ENCODE data around the gene GTF3C5. TPM values are rescaled to one million over a fixed set of nuclear protein-coding genes. Genes with fewer than 3 reads are reported as not detected.

GTF3C5 gene
- polyA plus RNA-seq, 1 donor from 2014 or later, result 103 TPM

DNA sequence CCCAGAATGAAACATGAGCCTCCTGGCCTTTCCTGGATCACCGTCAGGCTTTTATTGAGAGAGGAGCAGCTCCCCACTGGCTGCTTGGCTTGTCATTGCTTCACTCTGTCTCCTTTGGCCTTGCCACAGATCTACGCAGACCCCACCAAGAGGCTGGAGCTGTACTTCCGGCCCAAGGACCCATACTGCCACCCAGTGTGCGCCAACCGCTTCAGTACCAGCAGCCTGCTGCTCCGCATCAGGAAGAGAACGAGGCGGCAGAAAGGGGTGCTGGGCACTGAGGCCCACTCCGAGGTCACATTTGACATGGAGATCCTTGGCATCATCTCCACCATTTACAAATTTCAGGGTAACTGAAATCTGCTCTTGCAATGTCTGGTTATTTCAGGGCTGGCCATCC, 11.2 kb downstream of the GTF3C5 start:
- H2AFZ ChIP-seq (ENCODE audit: low read depth, low read length), result no peak overlapping the region
- H3K79me2 ChIP-seq (replicated peaks; ENCODE audit: insufficient read depth, low read length), result peaks cover 17% of the 10 kb centered on the region
- TF ChIP-seq, protein P1, sequence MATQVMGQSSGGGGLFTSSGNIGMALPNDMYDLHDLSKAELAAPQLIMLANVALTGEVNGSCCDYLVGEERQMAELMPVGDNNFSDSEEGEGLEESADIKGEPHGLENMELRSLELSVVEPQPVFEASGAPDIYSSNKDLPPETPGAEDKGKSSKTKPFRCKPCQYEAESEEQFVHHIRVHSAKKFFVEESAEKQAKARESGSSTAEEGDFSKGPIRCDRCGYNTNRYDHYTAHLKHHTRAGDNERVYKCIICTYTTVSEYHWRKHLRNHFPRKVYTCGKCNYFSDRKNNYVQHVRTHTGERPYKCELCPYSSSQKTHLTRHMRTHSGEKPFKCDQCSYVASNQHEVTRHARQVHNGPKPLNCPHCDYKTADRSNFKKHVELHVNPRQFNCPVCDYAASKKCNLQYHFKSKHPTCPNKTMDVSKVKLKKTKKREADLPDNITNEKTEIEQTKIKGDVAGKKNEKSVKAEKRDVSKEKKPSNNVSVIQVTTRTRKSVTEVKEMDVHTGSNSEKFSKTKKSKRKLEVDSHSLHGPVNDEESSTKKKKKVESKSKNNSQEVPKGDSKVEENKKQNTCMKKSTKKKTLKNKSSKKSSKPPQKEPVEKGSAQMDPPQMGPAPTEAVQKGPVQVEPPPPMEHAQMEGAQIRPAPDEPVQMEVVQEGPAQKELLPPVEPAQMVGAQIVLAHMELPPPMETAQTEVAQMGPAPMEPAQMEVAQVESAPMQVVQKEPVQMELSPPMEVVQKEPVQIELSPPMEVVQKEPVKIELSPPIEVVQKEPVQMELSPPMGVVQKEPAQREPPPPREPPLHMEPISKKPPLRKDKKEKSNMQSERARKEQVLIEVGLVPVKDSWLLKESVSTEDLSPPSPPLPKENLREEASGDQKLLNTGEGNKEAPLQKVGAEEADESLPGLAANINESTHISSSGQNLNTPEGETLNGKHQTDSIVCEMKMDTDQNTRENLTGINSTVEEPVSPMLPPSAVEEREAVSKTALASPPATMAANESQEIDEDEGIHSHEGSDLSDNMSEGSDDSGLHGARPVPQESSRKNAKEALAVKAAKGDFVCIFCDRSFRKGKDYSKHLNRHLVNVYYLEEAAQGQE (IDR thresholded peaks at IDR 0.05; ENCODE audit: borderline replicate concordance), result no peak
- TF ChIP-seq RAD21 (conservative IDR thresholded peaks at IDR 0.05) (no peak), MXI1 (conservative IDR thresholded peaks at IDR 0.05; ENCODE audit: poor library complexity, severe bottlenecking) (no peak), POLR2AphosphoS5 (IDR thresholded peaks at IDR 0.05) (no peak), SMC3 (conservative IDR thresholded peaks at IDR 0.05; ENCODE audit: poor library complexity) (no peak), TAF1 (IDR thresholded peaks at IDR 0.05; ENCODE audit: low read depth) (no peak), EZH2 (IDR thresholded peaks at IDR 0.05; ENCODE audit: borderline replicate concordance, insufficient read depth, low read length, poor library complexity, severe bottlenecking) (no peak), EP300 (conservative IDR thresholded peaks at IDR 0.05; ENCODE audit: poor library complexity, severe bottlenecking) (no peak)
- TF ChIP-seq, protein P2, sequence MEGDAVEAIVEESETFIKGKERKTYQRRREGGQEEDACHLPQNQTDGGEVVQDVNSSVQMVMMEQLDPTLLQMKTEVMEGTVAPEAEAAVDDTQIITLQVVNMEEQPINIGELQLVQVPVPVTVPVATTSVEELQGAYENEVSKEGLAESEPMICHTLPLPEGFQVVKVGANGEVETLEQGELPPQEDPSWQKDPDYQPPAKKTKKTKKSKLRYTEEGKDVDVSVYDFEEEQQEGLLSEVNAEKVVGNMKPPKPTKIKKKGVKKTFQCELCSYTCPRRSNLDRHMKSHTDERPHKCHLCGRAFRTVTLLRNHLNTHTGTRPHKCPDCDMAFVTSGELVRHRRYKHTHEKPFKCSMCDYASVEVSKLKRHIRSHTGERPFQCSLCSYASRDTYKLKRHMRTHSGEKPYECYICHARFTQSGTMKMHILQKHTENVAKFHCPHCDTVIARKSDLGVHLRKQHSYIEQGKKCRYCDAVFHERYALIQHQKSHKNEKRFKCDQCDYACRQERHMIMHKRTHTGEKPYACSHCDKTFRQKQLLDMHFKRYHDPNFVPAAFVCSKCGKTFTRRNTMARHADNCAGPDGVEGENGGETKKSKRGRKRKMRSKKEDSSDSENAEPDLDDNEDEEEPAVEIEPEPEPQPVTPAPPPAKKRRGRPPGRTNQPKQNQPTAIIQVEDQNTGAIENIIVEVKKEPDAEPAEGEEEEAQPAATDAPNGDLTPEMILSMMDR (IDR thresholded peaks at IDR 0.05; ENCODE audit: poor library complexity, severe bottlenecking), result no peak
- no peaks in the 10 kb centered on the region for H3K36me3 ChIP-seq (ENCODE audit: insufficient read depth, low read length)
- H3F3A ChIP-seq (ENCODE audit: insufficient read depth, low read length, poor library complexity, severe bottlenecking), result no peaks in the 10 kb centered on the region
- H3K9me3 ChIP-seq (ENCODE audit: low read length), result no peaks in the 10 kb centered on the region
- no peak overlapping the region for H3K9ac ChIP-seq (ENCODE audit: low read length)
- no peaks in the 10 kb centered on the region for H4K20me1 ChIP-seq (ENCODE audit: insufficient read depth)
- no peak overlapping the region for H3K27ac ChIP-seq (ENCODE audit: low read length)
- H3K4me2 ChIP-seq (ENCODE audit: low read length), result no peak overlapping the region
- H3K4me3 ChIP-seq (ENCODE audit: low read length), result no peak overlapping the region
- H3K9me2 ChIP-seq (ENCODE audit: insufficient read depth, low read length), result no peaks in the 10 kb centered on the region
- no peaks in the 10 kb centered on the region for H3K27me3 ChIP-seq (ENCODE audit: insufficient read depth, low read depth, low read length)

DNA sequence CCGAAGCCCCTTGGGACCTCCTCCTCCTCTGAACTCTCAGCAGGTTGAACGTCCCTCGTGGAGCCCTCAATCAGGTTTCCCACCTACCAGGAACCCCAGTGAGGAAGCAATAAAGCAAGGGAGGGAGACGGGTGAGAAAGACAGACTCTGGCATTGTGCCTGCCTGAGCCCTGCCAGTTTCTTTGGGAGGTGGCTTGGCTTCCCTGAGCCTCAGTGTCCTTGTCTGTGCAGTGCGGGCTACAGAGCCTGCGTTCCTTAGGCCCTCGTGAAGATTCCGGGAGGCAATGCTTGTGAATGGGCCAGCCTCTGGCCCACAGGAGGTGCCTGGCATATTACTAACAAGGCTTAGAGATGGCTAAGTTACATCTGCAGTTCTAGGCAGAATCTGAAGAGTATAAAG, 11.9 kb downstream of the GTF3C5 start:
- H3K27ac ChIP-seq (ENCODE audit: low read length), result no peak overlapping the region
- H3K36me3 ChIP-seq (ENCODE audit: insufficient read depth, low read length), result no peaks in the 10 kb centered on the region
- no peak overlapping the region for H3K4me2 ChIP-seq (ENCODE audit: low read length)
- no peaks in the 10 kb centered on the region for H3F3A ChIP-seq (ENCODE audit: insufficient read depth, low read length, poor library complexity, severe bottlenecking)
- TF ChIP-seq TAF1 (IDR thresholded peaks at IDR 0.05; ENCODE audit: low read depth) (no peak), EP300 (conservative IDR thresholded peaks at IDR 0.05; ENCODE audit: poor library complexity, severe bottlenecking) (no peak), SMC3 (conservative IDR thresholded peaks at IDR 0.05; ENCODE audit: poor library complexity) (no peak), EZH2 (IDR thresholded peaks at IDR 0.05; ENCODE audit: borderline replicate concordance, insufficient read depth, low read length, poor library complexity, severe bottlenecking) (no peak), POLR2AphosphoS5 (IDR thresholded peaks at IDR 0.05) (no peak), MXI1 (conservative IDR thresholded peaks at IDR 0.05; ENCODE audit: poor library complexity, severe bottlenecking) (no peak), RAD21 (conservative IDR thresholded peaks at IDR 0.05) (no peak)
- TF ChIP-seq, protein P1 (IDR thresholded peaks at IDR 0.05; ENCODE audit: borderline replicate concordance), result no peak
- TF ChIP-seq, protein P2 (IDR thresholded peaks at IDR 0.05; ENCODE audit: poor library complexity, severe bottlenecking), result no peak
- H2AFZ ChIP-seq (ENCODE audit: low read depth, low read length), result no peak overlapping the region
- peaks cover 17% of the 10 kb centered on the region for H3K79me2 ChIP-seq (replicated peaks; ENCODE audit: insufficient read depth, low read length)
- no peaks in the 10 kb centered on the region for H3K27me3 ChIP-seq (ENCODE audit: insufficient read depth, low read depth, low read length)
- no peak overlapping the region for H3K4me3 ChIP-seq (ENCODE audit: low read length)
- H3K9ac ChIP-seq (ENCODE audit: low read length), result no peak overlapping the region
- no peaks in the 10 kb centered on the region for H4K20me1 ChIP-seq (ENCODE audit: insufficient read depth)
- H3K9me3 ChIP-seq (ENCODE audit: low read length), result no peaks in the 10 kb centered on the region
- H3K9me2 ChIP-seq (ENCODE audit: insufficient read depth, low read length), result no peaks in the 10 kb centered on the region

All from neural cell (in vitro differentiated cells).